Fibroblast of skin of abdomen (primary cell): ENCODE measurements around the gene EIF1AD.
"Not testable (repeated sequence)": the region's sequence is repeated elsewhere in the genome, so short reads cannot be mapped to it uniquely, and the experiment has no call there.

Source experiments
- DNase-seq: peaks from one replicate; pipeline ENCODE4 v3.0.0-alpha.2; 2013

Gene EIF1AD

DNA sequence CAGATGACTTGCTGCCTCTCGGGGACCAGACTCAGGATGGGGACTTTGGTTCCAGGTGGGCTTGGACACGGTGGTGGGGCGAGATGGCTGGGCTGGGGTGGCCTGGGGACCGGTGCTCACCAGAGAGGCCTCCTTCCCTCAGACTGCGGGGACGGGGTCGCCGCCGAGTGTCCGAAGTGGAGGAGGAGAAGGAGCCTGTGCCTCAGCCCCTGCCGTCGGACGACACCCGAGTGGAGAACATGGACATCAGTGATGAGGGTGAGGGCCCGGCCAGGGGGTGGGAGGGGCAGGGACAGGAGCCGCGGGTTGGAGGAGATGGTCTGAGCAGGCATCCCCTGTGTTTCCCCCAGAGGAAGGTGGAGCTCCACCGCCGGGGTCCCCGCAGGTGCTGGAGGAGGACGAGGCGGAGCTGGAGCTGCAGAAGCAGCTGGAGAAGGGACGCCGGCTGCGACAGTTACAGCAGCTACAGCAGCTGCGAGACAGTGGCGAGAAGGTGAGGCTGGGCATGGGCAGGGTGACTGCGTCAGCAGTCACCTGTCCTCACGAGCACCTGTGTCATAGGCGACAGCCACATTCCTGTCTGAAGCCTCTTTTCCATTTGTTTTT is 34.5 kb downstream of the EIF1AD start:
- DNase-seq: no peak

DNA sequence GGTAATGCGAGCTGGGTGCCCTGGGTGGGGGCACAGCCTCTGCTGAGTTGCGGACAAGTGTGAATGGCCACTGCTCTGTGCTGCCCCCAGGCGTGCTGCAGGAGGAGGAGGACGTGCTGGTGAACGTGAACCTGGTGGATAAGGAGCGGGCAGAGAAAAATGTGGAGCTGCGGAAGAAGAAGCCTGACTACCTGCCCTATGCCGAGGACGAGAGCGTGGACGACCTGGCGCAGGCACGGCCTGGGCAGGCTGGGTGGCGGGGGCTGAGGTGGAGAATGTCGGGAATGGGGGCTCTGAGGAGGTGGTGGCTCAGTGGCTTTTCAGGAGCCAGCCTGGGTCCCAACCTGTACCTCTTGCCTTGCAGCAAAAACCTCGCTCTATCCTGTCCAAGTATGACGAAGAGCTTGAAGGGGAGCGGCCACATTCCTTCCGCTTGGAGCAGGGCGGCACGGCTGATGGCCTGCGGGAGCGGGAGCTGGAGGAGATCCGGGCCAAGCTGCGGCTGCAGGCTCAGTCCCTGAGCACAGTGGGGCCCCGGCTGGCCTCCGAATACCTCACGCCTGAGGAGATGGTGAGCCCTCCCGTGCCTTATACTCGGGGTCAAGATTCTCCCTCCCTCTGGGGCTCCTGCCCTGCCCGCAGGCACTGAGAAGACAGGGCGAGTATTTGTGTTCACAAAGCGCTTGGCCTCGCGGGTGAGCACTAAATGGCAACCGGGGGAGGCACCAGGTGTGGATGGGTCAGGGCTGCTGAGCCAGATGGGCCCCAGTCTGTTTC is 35.8 kb downstream of the EIF1AD start:
- DNase-seq: no peak

DNA sequence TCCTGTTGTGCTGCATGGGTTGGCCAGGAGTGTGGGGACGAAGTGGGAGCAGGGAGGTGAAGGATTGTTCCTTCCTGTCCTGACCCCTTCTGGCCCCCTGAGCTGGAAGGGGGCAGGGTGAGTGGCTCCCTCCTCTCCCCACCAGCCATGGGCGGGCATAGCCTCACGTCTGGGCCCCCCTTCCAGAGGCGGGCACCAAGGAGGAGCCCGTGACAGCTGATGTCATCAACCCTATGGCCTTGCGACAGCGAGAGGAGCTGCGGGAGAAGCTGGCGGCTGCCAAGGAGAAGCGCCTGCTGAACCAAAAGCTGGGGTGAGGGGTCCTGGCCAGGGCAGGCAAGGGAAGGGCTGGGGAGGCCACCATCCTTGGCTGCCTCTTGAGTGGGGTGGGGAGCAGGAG is 37.1 kb downstream of the EIF1AD start:
- no peak for DNase-seq

DNA sequence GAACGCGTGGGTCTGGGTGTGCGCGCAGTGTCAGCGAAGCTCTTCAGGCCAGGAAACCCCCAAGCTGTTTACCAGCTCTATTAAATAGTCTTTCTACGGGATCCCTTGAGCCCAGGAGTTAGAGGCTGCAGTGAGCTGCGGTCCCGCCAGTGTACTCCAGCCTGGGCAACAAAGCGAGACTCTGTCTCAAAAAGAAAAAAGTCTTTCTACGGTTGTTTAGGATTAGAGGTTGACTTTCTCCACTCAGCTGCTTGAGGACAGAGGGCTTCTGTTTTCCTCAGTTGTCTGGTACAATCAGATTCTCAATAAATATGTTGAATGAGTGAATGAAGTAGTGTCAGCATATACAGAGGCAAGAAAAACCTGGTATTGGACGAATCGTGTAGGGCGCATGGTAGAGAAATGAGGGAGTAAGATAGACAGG is 39.8 kb downstream of the EIF1AD start:
- no peak for DNase-seq

DNA sequence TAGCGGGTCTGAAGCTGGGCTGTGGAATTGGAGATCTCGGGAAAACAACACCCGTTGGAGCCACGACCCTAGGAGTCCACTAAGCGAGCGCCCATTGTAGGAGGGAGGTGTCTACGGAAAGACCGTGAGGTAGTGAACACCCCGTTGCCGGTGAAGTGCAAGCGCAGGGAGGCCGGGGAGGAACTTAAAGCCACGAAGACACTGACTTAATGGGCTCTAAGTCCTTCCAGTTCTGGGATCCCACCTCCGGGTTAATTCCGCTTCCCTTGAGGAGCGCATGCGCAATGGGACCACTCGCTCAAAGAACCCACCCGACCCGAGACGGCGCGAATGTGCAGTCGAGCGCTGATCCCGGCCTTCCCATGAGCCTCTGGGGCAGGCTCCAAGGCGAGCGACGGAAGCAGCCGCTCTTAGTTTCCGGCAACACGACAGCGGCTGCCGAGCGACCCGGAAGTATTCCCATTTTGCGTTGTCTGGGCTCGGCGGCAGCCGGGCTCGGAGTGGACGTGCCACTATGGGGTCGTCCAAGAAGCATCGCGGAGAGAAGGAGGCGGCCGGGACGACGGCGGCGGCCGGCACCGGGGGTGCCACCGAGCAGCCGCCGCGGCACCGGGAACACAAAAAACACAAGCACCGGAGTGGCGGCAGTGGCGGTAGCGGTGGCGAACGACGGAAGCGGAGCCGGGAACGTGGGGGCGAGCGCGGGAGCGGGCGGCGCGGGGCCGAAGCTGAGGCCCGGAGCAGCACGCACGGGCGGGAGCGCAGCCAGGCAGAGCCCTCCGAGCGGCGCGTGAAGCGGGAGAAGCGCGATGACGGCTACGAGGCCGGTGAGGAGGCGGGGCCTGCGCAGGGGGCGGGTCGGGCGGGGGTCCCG is 40.5 kb downstream of the EIF1AD start, which contains the start of gene SART1:
SART1 (plus strand) TSS at position 468 of the 874 bp plus-strand sequence; CDS start at position 515, 47 bp downstream.
- peak; percentile 99 for DNase-seq

DNA sequence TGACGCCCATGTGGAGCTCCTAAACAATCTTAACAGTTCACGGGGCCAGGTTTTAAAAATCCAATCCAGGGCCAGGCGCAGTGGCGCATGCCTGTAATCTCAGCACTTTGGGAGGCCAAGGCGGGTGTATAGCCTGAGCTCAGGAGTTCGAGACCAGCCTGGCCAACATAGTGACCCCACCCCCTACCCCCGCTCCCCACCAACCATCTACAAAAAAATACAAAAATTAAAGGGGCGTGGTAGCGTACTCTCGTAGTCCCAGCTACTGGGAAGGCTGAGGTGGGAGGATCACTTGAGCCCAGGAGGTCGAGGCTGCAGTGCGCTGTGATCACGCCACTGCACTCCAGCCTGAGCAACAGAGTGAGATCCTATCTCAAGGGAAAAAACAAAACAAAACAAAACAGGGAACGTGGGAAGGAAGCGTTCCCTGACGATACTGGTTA is 41.1 kb downstream of the EIF1AD start:
- no peak for DNase-seq

DNA sequence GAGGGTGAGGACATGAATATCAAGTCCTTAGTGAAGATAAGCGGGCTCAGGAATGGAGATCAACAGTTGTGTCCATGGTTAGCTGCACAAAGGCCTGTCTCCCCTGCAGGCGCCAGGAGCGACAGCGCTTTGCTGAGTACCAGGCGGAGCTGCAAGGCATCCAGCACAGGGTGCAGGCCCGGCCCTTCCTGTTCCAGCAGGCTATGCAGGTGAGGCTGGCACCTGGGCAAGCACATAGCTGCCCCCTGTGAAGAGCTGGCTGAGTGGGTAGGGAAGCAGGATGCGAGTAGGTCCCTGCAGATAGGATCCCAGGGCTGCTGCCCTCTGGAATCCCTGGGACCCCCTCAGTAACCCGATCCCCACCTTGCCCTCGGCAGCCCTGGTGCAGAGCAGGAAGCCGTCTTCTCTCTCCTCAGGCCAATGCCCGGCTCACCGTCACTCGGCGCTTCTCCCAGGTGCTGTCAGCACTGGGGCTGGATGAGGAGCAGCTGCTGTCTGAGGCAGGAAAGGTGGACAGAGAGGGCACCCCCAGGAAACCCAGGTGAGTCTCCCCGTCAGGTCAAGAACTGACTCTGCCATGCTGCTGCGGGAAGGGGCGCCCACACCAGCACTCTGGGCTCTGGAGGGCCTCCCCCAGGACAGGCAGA is 43.1 kb downstream of the EIF1AD start:
- no peak for DNase-seq

DNA sequence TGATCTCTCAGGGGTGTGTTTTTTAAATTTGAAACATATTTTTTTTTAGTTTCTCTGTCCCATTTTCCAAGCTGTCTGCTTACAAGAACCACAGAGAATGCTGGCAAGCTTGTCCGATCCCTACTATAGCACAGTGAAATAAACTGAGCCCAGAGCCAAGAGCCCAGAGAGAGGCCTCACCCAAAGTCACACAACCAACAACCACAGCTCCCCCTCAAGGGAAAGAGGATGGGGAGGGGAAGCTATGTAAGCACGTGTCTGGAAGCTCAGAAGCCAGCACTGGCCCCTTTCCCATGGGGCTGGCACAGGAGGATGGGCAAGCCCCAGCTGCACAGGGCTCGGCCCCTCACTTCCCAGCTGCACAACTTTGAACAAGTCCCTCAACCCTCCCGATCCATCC is 43.7 kb downstream of the EIF1AD start:
- DNase-seq: no peak

DNA sequence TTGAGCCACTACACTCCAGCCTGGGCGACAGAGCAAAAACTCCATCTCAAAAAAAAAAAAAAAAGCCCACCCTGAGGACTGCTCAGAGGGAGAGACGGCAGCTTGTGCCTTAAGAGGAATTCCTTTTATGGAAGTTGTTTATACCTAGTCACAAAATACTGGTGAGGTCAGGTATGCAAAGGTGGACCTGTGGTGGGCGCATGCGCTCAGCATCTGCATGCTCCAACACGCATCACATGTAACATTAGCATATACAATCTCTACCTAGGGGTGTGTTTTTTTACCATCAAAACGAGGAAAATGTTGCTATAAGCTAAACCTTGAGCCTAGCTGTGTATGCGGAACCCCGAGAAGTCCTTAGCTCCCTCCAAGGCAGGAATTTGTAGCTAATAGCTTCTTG is 47.2 kb downstream of the EIF1AD start:
- DNase-seq: no peak

DNA sequence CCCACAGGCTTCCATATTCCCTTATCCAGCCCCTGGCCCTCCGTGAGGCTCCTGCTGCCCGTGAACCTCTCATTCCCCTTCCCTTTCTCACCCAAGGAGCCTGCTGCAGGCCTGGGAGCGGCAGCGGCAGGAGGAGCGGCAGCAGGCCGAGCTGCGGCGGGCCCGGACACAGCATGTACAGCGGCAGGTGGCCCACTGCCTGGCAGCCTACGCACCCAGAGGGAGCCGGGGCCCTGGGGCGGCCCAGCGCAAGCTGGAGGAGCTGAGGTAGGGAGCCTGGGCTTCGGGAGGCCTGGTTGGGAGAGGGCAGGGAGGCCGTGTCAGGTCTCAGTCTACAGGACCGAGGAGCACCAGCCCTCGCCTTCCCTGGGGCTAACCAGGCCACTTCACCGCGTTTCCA is 48.5 kb downstream of the EIF1AD start:
- DNase-seq: no peak

DNA sequence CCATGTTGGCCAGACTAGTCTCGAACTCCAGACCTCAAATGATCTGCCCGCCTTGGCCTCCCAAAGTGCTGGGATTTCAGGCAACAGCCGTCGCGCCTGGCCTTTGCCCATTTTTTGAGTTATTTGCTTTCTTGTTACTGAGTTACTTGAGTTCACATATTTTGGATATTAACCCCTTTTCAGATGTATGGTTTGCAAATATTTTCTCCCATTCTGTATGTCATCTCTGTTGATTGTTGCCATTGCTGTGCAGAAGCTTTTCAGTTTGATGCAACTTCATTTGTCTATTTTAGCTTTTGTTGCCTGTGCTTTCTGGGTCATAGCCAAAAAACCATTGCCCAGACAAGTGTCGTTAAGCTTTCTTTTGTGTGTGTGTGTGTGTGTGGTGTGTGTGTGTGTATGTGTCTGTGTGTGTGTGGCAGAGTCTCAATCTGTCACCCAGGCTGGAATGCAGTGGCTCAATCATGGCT is 49.9 kb downstream of the EIF1AD start:
- no peak for DNase-seq

DNA sequence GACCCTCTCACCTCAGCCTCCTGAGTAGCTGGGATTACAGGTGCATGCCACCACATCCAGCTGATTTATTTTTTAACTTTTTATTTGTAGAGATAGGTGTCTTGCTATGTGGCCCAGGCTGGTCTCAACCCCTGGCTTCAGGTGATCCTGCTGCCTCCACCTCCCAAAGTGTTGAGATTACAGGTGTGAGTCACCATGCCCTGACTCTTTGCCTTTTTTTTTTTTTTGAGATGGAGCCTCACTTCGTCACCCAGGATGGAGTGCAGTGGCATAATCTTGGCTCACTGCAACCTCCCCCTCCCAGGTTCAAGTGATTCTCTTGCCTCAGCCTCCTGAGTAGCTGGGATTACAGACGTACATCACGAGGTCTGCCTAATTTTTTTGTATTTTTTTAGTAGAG is 50.3 kb downstream of the EIF1AD start:
- DNase-seq: not testable (repeated sequence)

DNA sequence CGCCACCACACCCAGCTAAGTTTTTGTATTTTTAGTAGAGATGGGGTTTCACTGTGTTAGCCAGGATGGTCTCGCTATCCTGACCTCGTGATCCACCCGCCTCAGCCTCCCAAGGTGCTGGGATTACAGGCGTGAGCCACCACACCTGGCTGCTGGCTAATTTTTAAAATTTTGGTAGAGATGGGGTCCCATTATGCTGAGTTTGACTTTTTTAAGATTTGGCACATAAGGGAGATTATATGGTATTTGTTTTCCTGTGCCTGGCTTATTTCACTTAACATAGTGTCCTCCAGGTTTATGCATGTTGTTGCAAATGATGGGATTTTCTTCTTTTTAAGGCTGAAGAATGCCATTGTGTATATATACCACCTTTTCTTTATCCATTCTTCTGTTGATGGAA is 51.2 kb downstream of the EIF1AD start:
- not testable (repeated sequence) for DNase-seq

DNA sequence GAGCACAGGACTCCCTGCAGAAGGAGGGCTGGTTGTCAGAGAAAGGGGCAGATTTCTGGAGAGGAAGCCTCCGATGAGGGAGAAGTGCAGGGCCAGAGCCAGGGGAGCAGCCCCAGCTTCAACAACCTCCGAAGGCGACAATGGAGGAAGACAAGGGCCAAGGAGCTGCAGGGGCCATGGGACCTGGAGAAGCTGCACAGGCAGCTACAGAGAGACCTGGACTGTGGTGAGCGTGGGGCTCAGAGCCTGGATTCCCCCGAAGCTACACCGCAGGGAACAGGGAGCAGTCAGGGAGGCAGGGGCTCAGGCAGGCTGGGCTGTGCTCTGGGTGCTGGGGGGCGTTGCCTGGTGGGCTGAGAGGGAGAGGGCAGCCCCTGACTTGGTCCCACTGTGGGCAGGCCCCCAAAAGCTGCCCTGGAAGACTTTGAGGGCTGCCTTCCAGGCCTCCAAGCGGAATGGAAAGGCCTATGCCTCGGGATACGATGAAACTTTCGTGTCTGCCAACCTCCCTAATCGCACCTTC is 54.3 kb downstream of the EIF1AD start:
- no peak for DNase-seq

DNA sequence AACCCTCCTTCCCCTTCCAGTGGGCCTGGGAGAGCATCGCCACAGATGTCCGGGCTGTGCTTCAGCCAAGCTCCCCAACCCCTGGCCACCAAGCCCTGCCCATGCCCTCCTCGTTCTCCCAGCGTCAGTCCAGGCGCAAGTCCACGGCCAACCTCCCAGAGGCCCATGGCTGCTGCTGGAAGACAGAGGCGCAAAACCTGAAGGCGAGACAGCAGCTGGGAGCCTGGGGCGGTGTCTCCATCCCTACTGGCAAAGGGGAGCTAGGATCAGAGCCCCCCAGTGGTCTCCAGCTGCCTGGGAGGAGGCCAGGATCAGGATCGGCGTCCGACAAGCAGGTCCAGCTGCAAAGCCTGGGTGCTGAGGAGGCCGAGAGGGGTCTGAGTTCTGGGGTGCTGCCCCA is 54.8 kb downstream of the EIF1AD start:
- no peak for DNase-seq

DNA sequence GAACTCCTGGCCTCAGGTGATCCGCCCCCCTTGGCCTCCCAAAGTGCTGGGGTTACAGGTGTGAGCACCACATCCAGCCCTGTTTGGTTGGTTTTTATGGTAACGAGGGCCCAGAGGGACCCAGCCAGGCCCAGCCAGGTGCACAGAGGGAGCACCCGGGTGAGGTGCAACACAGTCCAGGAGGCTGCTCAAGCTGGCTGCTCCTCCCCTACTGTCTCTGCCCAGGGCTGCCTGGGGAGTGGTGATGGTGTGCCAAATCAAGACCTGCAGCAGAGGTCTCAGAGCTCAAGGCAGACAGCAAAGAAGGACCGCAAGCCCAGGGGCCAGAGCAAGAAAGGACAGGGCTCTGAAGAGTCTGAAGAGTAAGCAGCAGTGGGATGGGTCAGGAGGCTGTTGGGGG is 55.3 kb downstream of the EIF1AD start:
- no peak for DNase-seq
